CD4-positive, alpha-beta T cell treated with Interleukin-15 for 4 hours (primary cell): ENCODE results near the gene TIA1.
"Not testable (repeated sequence)": the region's sequence is repeated elsewhere in the genome, so short reads cannot be mapped to it uniquely, and the experiment has no call there.

Experiments
- DNase-seq: peaks from one replicate; pipeline ENCODE4 v3.0.0-alpha.2; 2020; ENCODE audit warnings: low spot score

The TIA1 gene, protein sequence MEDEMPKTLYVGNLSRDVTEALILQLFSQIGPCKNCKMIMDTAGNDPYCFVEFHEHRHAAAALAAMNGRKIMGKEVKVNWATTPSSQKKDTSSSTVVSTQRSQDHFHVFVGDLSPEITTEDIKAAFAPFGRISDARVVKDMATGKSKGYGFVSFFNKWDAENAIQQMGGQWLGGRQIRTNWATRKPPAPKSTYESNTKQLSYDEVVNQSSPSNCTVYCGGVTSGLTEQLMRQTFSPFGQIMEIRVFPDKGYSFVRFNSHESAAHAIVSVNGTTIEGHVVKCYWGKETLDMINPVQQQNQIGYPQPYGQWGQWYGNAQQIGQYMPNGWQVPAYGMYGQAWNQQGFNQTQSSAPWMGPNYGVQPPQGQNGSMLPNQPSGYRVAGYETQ

DNA sequence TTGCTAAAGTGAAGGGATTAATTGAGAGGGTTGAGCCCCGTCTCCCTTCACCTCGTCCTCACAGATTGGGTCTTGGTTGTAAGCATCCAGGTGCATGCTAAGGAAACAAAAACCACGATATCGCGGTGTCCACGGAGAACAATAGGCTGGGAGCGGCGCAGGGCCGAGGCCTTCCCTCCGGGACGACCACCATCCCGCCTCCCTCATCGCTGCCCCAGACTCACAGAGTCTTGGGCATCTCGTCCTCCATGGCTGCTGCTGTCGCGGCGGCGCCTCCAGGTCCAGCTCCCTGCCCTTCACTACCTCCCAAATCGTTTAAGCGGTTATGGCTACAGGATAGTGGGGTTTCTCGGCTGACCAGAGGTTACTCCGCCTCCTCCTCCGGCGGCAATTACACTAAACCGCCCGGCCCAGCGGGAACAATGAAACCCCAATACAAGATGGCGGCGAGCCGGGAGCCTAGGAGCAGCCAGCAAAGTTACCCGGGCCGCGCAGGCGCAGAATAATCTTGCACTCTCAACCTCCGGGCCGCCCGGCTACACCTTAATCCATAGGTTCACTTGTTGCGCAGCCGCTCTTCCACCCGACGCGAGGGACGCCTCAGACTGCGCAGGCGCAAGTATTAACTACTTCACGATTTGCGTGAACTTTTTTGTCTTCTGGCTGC lies at the start of gene TIA1:
TSS of gene TIA1 (minus strand) at position 448 of the 667 bp plus-strand sequence. CDS start at position 250, 198 bp downstream.
- peak; percentile 99 for DNase-seq

DNA sequence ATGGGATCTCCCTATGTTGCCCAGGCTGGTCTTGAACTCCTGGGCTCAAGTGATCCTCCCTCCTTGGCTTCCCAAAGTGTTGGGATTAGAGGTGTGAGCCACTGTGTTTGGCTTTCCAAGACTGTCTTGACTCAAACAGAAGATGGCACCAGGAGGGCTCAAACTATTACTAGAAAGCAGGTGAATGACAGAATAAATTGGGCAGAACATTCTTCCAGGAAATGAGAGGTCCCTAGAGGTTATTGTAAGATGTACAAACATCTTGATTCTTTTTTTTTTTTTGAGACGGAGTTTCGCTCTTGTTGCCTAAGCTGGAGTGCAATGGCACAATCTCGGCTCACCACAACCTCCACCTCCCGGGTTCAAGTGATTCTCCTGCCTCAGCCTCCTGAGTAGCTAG lies 49.4 kb upstream of the TIA1 start:
- DNase-seq = not testable (repeated sequence)

DNA sequence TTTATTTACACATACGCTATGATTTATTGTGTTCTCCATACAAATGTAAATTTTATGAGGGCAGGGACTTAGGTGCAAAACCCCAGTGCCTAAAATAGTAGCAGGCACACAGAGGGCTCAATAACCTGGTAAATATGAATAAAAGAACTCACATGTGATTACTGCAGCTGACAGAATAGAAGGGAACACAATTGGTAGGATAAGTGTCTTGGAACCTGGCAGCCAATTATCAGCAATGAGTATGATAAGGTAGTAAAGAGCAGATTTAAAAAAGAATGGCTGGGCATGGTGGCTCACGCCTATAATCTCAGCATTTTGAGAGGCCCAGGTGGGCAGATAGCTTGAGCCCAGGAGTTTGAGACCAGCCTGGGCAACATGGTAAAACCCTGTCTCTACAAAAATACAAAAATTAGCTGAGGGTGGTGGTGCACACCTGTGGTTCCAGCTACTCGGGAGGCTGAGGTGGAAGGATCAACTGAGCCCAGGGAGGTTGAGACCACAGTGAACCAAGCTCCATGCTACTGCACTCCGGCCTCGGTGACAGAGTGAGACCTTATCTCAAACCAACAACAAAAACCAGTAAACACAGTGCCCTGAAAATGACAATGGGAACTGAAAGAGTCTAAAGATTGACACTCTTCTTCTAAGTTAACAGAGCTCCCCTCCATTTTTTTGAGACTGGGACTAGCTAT lies 35.2 kb upstream of the TIA1 start:
- no peak for DNase-seq

DNA sequence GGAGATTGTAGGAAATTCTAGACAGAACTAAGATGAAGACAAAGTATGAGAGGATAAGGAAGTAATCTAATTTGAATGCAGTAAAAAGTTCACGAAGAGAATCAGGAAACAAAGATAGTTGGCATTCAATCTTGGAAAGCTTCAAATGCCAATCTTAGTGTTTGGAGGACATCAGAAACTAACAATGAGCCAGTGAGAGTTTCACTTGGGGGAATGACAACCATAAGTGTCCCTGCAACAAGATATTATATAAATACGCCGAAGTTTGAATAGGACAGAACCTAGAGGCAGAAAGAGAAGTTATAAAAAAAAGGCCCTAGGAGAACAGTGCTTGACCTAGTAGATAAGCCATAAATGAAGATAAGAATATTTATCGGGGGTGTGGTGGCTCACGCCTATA lies 34.0 kb upstream of the TIA1 start:
- no peak for DNase-seq

DNA sequence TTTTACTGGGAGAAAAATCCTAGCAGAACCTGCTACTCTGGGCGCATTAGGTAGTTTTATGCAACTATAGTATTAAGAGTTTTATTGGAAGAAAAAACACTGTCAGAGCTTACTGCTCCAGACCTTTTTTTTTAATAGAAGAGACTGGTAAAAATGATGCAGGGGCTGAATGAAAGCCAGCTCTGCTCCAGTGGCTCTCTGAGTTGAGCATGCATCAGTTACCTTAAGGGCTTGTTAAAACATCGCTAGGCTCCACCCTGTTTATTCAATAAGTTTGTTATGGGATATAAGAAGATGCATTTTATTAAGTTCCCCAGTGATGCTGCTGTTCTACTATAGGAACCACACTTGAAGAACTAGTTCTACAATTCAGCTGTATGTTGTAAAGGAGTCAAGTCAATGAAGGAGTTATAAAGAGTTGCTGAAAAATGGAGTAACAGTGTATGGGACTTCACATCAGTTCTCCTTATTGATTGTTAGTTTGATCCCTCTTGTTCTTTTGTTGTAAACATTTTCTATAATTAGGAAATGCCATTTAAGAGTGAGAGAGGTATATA lies 31.9 kb upstream of the TIA1 start:
- no peak for DNase-seq

DNA sequence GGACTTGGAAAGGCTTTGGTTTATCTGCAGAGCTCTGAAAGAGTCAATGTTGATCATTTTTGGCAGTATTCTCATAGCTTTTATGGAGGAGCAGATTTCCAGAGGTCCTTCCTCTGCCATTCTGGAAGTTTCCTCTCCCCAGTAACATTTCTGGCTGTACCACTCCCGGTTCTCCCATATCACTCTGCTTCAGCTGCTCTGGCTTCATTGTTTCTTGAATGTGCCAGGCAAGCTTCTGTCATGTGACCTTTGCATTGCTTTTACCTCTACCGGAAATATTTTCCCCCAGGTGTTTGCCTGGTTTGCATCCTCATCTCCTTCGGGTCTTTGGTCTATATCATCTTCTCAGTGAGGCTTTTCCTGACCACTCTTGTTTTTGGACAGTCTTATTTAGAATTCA lies 21.9 kb upstream of the TIA1 start:
- no peak for DNase-seq

DNA sequence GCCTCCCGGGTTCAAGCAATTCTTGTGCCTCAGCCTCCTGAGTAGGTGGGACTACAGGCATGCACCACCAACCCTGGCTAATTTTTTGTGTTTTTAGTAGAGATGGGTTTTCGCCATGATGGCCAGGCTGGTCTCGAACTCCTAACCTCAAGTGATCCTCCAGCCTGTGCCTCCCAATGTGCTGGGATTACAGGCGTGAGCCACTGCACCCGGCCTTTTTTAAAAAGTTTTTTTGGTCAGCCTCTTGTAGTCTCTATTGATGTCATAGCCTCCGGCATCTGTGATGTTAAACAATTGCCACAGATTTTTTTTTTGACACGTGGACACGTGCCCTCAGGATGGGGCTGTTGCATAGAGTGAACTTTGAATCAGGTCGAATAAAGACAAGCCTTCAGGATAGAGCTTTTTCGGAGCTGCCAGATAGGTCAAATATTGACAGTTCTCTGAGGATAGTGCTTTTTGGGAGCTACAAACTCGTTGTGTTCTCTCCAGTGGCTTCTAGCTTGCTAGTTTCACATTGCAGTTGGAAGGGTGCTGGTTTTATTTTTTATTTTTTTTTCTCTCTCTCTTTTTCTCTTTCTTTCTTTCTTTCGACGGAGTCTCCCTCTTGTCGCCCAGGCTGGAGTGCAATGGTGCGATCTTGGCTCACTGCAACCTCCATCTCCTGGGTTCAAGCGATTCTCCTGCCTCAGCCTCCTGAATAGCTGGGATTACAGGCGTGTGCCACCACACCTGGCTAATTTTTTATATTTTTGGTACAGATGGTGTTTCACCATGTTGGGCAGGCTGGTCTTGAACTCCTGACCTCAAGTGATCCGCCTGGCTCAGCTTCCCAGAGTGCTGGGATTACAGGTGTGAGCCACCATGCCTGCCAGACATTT lies 21.2 kb upstream of the TIA1 start:
- DNase-seq = not testable (repeated sequence)

DNA sequence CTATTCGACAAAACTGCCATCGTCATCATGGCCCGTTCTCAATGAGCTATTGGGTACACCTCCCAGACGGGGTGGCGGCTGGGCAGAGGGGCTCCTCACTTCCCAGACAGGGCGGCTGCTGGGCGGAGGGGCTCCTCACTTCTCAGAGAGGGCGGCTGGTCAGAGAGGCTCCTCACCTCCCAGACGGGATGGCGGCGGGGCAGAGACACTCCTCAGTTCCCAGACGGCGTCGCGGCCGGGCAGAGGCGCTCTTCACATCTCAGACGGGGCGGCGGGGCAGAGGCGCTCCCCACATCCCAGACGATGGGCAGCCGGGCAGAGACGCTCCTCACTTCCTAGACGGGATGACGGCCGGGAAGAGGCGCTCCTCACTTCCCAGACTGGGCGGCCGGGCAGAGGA lies 18.5 kb upstream of the TIA1 start:
- not testable (repeated sequence) for DNase-seq

DNA sequence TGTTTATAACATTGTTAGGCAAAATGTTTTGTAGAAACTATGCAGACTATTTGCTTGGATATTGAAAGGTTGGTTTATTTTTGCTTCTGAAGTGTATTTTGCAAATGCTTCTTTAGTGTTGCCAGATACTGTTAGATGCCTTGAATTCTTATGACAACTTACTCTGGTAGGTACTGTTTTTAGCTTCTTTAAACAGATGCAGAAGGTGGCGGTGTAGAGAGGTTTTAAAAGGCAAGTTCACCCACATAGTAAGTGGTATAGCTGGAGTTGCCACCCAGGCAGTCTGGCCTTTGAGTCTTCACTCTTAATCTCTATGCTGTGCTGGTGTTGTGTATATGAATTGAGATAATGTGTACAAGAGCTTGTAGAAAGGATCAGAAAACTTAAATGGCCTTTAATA lies 13.1 kb upstream of the TIA1 start:
- DNase-seq = no peak

DNA sequence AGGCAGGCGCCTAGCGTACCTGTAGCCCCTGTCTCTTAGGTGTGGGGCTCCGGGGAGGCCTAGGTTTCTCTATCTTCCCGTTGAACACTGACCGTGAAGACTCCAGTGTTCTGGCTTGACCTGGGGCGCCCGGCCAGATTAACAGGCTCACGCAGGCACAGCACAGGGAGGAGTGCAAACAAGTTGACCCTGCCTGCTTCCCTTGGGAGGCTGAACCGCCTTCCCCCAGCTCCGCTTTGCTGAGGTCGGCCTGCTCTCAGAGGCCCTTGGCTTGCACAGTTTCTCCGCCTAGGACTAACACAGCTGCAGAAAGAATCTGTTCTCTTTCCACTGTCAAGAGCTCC lies 10.1 kb upstream of the TIA1 start:
- DNase-seq = no peak

DNA sequence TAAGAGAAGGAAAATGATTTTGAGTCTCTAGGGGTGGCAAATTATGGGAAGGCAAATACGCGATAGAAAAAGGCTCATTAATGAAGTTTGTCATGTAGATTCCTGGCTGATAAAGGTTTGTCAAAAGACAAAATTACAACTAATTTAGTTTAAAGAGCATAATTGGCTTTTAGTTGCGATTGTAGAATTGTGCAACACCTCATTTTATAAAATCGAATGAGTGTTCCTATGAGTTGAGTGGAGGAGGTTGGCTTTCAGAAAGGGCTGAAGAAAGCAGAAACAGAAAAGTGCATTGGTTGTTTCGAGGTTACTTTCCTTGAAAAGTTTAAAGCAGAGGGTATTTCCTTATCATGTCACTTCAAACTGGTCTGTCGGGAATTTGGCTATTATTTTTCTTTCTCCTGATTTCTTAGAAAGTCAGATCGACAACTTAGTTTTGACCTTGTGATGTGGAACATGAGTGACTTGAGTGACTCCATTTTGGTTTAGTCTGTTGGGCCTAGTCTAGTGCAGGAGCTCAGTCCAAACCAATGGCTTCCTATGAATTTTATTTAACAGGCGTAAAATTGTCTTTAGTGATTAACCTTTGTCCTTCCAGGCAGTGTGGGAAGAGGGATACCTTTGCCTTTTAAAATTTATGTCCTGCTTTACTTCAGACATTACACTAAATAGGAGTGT lies 7.3 kb upstream of the TIA1 start:
- DNase-seq = no peak

DNA sequence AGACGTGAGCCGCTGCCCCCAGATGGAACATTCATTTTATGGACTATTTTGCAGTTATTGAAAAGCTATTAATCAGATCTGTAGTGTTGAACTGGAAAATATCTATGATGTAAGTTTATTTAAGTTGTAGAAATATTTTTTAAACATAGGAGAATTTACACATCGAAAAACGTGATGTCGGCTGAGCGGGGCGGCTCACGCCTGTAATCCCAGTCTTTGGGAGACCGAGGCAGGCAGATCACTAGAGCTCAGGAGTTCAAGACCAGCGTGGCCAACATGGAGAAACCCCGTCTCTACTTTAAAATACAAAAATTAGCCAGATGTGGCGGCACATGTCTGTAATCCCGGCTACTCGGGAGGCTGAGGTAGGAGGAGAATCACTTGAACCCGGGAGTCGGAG lies 2.0 kb upstream of the TIA1 start:
- no peak for DNase-seq

DNA sequence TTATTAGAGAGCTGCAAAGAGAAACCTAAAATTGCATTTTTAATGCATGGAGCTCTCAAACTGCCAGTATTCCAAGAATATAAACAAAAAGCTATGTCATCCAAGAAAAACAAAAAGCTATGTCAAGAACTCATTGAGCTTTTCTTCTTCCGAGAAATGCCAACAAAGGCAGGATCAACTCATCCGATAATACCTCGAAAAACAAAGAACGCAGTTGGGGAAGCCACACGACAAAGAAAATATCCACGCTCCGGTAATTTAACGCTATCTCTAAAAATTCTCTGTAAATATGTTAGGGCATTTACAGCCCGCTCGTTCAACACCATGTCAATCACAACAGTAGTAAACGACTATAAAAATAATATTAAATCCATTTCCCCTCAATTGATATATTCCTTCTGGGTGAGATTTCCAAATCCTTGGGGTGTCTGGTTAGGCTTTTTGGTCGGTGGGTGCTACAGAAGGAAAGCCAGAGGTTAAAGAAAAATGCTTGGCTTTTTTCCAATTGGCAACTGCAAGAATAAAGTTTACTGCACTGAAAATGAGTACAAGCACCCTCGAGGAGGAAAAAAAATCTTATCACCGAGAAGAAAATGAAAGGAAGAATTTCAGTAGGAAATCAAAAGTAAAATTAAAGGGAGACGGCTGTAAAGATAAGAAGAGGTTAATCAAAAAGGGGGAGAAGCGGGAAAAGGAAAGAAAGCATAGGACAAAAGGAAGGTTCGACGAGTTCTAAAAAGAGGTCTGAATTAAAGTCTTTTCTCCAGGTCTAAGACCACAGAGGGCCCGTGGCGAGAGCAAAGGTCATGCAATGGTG lies 856 bp downstream of the TIA1 start:
- DNase-seq = peak; percentile 52

DNA sequence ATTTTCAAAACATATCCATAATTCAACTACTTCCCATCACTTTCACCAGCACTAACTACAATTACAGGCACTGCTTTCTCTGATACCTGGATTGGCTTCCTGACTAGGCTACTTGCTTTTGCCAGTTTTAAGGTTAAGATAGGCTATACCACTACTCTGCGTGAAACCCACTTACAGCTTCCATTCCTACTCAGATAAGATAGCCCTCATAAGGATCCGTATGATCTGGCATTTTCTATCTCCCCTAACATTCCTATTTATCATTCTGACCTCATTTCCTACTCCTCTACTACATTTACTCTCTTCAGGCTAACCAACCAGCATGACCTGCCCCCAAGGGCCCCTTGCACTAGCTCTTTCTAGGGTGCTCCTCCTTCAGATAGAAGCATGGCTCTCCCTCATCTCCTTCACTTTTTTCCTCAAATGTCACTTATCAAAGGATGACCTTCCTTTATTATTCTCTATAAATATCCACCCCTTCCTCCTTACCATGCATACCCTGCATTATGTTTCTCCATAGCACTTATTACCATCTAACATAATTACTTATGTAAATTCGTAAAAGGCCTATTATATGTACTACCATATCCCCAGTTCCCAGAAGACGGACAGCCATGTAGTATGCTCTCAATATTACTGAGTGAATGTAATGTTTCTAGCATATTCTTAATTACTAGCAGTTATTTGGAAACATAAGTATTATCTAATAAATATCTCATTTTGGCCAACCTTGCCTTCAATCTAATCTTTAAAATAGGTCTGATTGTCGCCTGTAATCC lies 4.4 kb downstream of the TIA1 start:
- DNase-seq = no peak

DNA sequence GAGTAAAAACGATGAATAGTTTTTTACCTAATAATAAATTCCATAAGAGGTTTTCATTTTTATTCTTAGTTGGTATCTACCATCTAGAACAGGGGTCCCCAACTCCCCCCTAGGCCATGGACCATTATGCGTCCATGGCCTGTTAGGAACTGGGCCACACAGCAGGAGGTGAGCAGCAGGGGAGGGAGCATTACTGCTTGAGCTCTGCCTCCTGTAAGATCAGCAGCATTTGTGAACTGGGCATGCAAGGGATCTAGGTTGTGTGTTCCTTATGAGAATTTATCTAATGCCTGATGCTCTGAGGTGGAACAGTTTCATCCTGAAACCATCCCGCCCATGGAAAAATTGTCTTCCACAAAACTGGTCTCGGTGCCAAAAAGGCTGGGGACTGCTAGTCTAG lies 5.9 kb downstream of the TIA1 start:
- DNase-seq = no peak

DNA sequence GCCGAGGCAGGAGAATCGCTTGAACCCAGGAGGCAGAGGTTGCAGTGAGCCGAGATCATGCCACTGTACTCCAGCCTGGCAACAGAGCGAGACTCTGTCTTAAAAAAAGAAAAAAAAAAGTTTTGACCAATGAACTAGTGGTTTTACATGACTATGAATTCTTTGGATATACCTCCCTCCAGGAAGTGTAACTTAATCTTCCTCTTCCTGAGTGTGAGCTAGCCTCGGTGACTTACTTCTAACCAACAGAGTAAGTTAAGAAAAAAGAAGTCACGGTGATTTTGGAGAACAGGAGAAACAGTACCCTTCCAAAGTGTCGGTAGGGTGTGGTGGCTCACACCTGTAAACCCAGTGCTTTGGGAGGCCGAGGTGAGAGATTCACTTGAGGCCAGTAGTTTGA lies 7.1 kb downstream of the TIA1 start:
- DNase-seq = no peak

DNA sequence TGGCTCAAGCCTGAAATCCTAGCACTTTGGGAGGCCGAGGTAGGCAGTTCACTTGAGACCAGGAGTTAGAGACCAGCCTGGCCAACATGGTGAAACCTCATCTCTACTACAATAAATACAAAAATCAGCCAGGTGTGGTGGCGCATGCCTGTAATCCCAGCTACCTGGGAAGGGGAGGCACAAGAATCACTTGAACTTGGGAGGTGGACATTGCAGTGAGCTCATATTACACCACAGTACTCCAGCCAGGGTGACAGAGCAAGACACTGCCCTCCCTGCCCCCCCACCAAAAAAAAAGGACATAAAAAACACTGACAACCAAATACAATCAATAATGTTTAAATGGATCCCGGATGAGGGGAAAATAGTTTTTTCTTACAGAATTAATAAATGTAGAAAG lies 7.8 kb downstream of the TIA1 start:
- no peak for DNase-seq

DNA sequence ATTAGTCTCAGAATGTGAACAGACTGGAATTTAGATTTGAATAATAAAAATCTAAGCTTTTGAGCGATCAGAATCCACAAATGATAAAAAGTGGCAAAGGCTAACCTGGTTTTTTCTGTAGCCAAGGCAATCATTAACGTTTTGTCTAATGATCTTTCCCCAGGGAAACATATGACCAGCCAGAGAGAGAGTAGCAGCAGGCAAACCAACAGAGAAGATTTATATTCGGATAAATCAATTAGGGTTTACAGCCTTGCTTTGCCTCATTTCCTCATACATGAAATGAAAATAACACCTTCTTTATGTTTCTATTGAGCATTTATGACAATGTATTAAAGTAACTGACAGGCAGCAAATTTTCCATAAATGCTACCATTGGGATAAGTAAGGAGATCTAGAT lies 14.5 kb downstream of the TIA1 start:
- DNase-seq = no peak

DNA sequence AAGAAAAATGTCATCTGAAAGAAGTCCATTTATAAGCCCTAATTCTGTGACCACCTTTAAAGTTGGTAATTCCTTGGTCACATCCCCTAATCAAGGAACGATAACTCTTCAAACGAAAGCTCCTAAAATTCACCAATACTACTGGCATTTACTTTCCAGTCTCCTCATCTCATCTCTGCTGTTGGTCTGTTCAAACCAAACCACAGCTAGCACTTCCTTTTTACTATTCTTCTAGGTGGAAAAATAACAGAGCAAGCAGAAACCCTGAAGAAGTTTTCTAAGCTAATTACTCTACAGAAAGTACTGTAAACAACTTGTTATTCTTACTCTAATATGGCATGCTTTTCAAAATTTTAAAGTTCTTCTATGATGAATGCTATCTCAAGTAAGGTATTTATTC lies 21.6 kb downstream of the TIA1 start:
- DNase-seq = no peak

DNA sequence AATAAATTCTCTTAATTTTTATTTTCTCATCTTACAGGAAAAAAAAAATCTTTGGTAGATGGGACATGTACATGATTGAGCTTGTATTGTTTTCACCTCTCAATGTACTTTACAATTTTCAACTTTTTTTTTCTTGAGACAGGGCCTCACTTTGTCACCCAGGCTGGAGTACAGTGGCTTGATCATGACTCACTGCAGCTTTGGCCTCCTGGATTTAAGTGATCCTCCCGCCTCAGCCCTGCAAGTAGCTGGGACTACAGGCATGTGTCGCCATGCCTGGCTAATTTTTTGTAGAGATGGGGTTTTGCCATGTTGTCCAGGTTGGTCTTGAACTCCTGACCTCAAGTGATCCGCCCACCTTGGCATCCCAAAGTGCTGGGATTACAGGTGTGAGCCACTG lies 25.1 kb downstream of the TIA1 start:
- DNase-seq = not testable (repeated sequence)
